ENCODE results near the gene CDKN1B. TPM values are rescaled to one million over a fixed set of nuclear protein-coding genes. Genes with fewer than 3 reads are reported as not detected.

The CDKN1B gene
- total RNA-seq, 1 experiment from 2014 or later: 27.7 TPM

DNA sequence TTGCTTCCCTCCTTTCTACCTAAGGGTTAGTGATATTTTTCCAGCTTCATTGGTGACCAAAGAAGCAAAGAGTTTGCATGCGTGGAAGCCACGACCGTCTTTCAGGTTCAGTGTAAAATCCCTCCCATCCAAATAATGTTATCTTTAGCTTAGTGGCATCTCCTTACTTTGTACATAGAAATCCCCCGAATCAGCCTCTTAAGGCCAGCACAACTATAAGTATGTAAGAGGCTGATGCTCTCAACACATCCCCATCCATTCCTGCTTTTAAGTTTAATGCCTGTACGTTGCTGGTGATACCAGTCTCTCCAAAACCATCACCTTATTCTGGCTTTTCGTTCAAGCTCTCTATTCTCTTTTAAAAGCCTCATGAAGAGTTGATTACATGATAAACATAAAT is 14.6 kb downstream of the CDKN1B start:
- Mint-ChIP-seq H3K27ac (no peak overlapping the region), H3K4me3 (no peak overlapping the region), H3K27me3 (ENCODE audit: low read depth) (no peaks in the 10 kb centered on the region), H3K4me1 (peaks cover 18 to 22% of the 10 kb centered on the region in 2 experiments), H3K9me3 (no peaks in the 10 kb centered on the region), H3K36me3 (ENCODE audit: insufficient read depth in 1 of 3, low read depth in 3 of 3) (peaks cover 0 to 2% (median 2%) of the 10 kb centered on the region in 3 experiments; a peak in 3 of 7 replicates)
- no peaks in the 10 kb centered on the region for H3K79me2 ChIP-seq (ENCODE audit: insufficient read depth, low read length)
- no peak overlapping the region for H2BK5ac ChIP-seq (ENCODE audit: insufficient read length, low read length)
- H2BK120ac ChIP-seq (ENCODE audit: low read depth, low read length, poor library complexity, severe bottlenecking): no peak overlapping the region
- H2BK15ac ChIP-seq (ENCODE audit: low read depth, low read length): no peak overlapping the region
- H4K20me1 ChIP-seq (ENCODE audit: control insufficient read depth, insufficient read depth, insufficient read length): no peaks in the 10 kb centered on the region
- H2BK12ac ChIP-seq (ENCODE audit: insufficient read length, low read depth, low read length): no peak overlapping the region
- DNase-seq: no peak
- H3K23me2 ChIP-seq (ENCODE audit: insufficient read length, low read depth, low read length, poor library complexity, severe bottlenecking): peaks cover under 1% of the 10 kb centered on the region
- no peak overlapping the region for H3K27ac ChIP-seq (ENCODE audit: insufficient read length, low read depth, low read length)
- H4K91ac ChIP-seq (ENCODE audit: insufficient read length, low read depth, low read length): no peak overlapping the region
- H3K23ac ChIP-seq (ENCODE audit: insufficient read length, low read depth, low read length): no peak overlapping the region
- no peak overlapping the region for H2AK5ac ChIP-seq (ENCODE audit: insufficient read length, low read length)
- no CpG with 5 or more reads among the region's 6 CpGs for WGBS (ENCODE audit: extremely low coverage, insufficient read length, low lambda C conversion rate)
- no peak overlapping the region for H4K5ac ChIP-seq (ENCODE audit: insufficient read length, low read depth, low read length)
- H3K56ac ChIP-seq (ENCODE audit: insufficient read length, low read depth, low read length): no peak overlapping the region
- no peak overlapping the region for H3T11ph ChIP-seq (ENCODE audit: low read length)
- H3K18ac ChIP-seq (ENCODE audit: insufficient read length, low read depth, low read length): no peak overlapping the region
- H3K4me2 ChIP-seq (ENCODE audit: insufficient read depth, insufficient read length, low read length): no peak overlapping the region
- H2BK20ac ChIP-seq (ENCODE audit: low read depth, low read length, poor library complexity, severe bottlenecking): no peak overlapping the region
- H3K4me1 ChIP-seq (ENCODE audit: insufficient read depth, low read length): 0 out of 2 replicates have a peak, but pooled peaks cover under 1% of the 10 kb centered on the region
- H3K27me3 ChIP-seq (ENCODE audit: insufficient read depth, low read length): no peaks in the 10 kb centered on the region
- H3K14ac ChIP-seq (ENCODE audit: insufficient read depth, low read length): no peak overlapping the region
- TF ChIP-seq, protein P1, sequence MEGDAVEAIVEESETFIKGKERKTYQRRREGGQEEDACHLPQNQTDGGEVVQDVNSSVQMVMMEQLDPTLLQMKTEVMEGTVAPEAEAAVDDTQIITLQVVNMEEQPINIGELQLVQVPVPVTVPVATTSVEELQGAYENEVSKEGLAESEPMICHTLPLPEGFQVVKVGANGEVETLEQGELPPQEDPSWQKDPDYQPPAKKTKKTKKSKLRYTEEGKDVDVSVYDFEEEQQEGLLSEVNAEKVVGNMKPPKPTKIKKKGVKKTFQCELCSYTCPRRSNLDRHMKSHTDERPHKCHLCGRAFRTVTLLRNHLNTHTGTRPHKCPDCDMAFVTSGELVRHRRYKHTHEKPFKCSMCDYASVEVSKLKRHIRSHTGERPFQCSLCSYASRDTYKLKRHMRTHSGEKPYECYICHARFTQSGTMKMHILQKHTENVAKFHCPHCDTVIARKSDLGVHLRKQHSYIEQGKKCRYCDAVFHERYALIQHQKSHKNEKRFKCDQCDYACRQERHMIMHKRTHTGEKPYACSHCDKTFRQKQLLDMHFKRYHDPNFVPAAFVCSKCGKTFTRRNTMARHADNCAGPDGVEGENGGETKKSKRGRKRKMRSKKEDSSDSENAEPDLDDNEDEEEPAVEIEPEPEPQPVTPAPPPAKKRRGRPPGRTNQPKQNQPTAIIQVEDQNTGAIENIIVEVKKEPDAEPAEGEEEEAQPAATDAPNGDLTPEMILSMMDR (conservative IDR thresholded peaks at IDR 0.05): no peak
- H4K8ac ChIP-seq (replicated peaks; ENCODE audit: insufficient read length, low read depth, low read length): no peak overlapping the region
- no peak overlapping the region for H3K4ac ChIP-seq (ENCODE audit: low read depth, low read length)
- no peaks in the 10 kb centered on the region for H3K9me3 ChIP-seq (ENCODE audit: control insufficient read depth, low read depth, low read length)
- H3K79me1 ChIP-seq (ENCODE audit: insufficient read depth, low read depth, low read length, poor library complexity, severe bottlenecking): no peaks in the 10 kb centered on the region
- no peak overlapping the region for H3K9ac ChIP-seq (ENCODE audit: extremely low read depth, insufficient read length, low read length)
- no peak overlapping the region for H2AFZ ChIP-seq (ENCODE audit: low read length)

Measured in H9 (cell line).